ENCODE results near the gene UBE2QL1. TPM values are rescaled to one million over a fixed set of nuclear protein-coding genes. Genes with fewer than 3 reads are reported as not detected.

Gene UBE2QL1
- total RNA-seq, 1 experiment from 2014 or later = not detected

GRCh38 chr5:6484899-6485298 lies 36.2 kb downstream of the UBE2QL1 start:
- TF ChIP-seq TCF7L2 (IDR thresholded peaks at IDR 0.05; ENCODE audit: borderline replicate concordance, extremely low read depth, insufficient read depth, insufficient read length) (no peak), ZNF274 (IDR thresholded peaks at IDR 0.05; ENCODE audit: low read depth, low read length) (no peak), EZH2 (IDR thresholded peaks at IDR 0.05) (no peak), SRF (IDR thresholded peaks at IDR 0.05; ENCODE audit: low read depth) (no peak), EGR1 (IDR thresholded peaks at IDR 0.05; ENCODE audit: low read depth) (no peak), POLR2AphosphoS5 (IDR thresholded peaks at IDR 0.05; ENCODE audit: low read depth, low read length) (no peak), CEBPB (IDR thresholded peaks at IDR 0.05; ENCODE audit: low read depth) (no peak), MAX (IDR thresholded peaks at IDR 0.05) (no peak), ELF1 (IDR thresholded peaks at IDR 0.05; ENCODE audit: borderline replicate concordance, low read depth) (no peak), REST (IDR thresholded peaks at IDR 0.05; ENCODE audit: low read depth) (no peak), SP1 (IDR thresholded peaks at IDR 0.05; ENCODE audit: low read depth) (no peak)
- TF ChIP-seq, protein P1, sequence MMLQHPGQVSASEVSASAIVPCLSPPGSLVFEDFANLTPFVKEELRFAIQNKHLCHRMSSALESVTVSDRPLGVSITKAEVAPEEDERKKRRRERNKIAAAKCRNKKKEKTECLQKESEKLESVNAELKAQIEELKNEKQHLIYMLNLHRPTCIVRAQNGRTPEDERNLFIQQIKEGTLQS (IDR thresholded peaks at IDR 0.05) = no peak
- Histone ChIP-seq H3K36me3 (ENCODE audit: control insufficient read depth in 1 of 2, insufficient read depth in 2 of 2, low read length in 2 of 2) (no peaks in the 10 kb centered on the region), H3K9me3 (ENCODE audit: control insufficient read depth in 1 of 2, insufficient read depth in 1 of 2, low read depth in 1 of 2, low read length in 2 of 2) (no peaks in the 10 kb centered on the region), H2AFZ (ENCODE audit: low read depth, low read length, poor library complexity, severe bottlenecking) (no peak overlapping the region), H3K27me3 (ENCODE audit: insufficient read depth, low read length) (peaks cover 45% of the 10 kb centered on the region), H4K20me1 (ENCODE audit: insufficient read depth) (no peaks in the 10 kb centered on the region), H3K4me3 (replicated peaks in 1 of 2; ENCODE audit: low read depth in 1 of 2, low read length in 2 of 2) (no peak overlapping the region), H3K9me2 (ENCODE audit: insufficient read depth) (no peaks in the 10 kb centered on the region), H3K27ac (ENCODE audit: low read depth, low read length) (no peak overlapping the region), H3K79me2 (ENCODE audit: insufficient read depth, low read length) (no peaks in the 10 kb centered on the region), H3K4me1 (ENCODE audit: control insufficient read depth in 1 of 2, insufficient read depth in 2 of 2, low read length in 2 of 2) (no peaks in the 10 kb centered on the region), H3K4me2 (ENCODE audit: low read length) (no peak overlapping the region), H3K9ac (ENCODE audit: low read length) (no peak overlapping the region)
- ATAC-seq (no peak), DNase-seq (ENCODE audit: low read depth, low spot score) (no peak)
- POLR2A ChIA-PET = no interaction called here
- RAD21 ChIA-PET (ENCODE audit: low non-redundant PET in 1 of 2, low total read pairs in 2 of 2, uncharacterized antibody in 2 of 2, unreplicated experiment in 2 of 2) = no interaction called here
- CTCF ChIA-PET = no interaction called here
- BruUV-seq (replicated peaks) = no TSS peak
- intact Hi-C loops (cut with micrococcal nuclease) = no loop called here

All from HCT116 (cell line).